OCI-LY3 (cell line): ENCODE data around the gene DGKB.

Experiments used
- EZH2phosphoT487 ChIP-seq: fragments of 200-600 bp; shearing (Covaris generic); IDR thresholded peaks from 2 replicates; pipeline ENCODE4 v1.6.1; 2018; ENCODE audit warnings: antibody characterized with exemption, mixed run types, low read depth
- TF ChIP-seq, protein P1 (sequence below): fragments of 200-600, 300-600 bp; sonication (generic); IDR thresholded peaks from 2 replicates; pipeline ENCODE4 v1.5.1; 2014; ENCODE audit warnings: antibody characterized with exemption, low read length, low read depth

- TF ChIP-seq, protein P1, sequence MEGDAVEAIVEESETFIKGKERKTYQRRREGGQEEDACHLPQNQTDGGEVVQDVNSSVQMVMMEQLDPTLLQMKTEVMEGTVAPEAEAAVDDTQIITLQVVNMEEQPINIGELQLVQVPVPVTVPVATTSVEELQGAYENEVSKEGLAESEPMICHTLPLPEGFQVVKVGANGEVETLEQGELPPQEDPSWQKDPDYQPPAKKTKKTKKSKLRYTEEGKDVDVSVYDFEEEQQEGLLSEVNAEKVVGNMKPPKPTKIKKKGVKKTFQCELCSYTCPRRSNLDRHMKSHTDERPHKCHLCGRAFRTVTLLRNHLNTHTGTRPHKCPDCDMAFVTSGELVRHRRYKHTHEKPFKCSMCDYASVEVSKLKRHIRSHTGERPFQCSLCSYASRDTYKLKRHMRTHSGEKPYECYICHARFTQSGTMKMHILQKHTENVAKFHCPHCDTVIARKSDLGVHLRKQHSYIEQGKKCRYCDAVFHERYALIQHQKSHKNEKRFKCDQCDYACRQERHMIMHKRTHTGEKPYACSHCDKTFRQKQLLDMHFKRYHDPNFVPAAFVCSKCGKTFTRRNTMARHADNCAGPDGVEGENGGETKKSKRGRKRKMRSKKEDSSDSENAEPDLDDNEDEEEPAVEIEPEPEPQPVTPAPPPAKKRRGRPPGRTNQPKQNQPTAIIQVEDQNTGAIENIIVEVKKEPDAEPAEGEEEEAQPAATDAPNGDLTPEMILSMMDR: no peak
- TF ChIP-seq EZH2phosphoT487: no peak
These were observed 359.9 kb downstream of the DGKB start for GRCh38 chr7:14542624-14543023.
